OCI-M2 (cell line): ENCODE data around the gene BOLA2B.

Experiments used
- DNase-seq: peaks from one replicate; lab custom pipeline; 2025; ENCODE audit not compliant: unreplicated experiment; lab: John Stamatoyannopoulos, UW

Gene BOLA2B

GRCh38 chr16:30144917-30145316 is 48.5 kb downstream of the BOLA2B start:
- DNase-seq, result no peak

- DNase-seq, result no peak
Measured at GRCh38 chr16:30144017-30144416, 49.4 kb downstream of the BOLA2B start.

GRCh38 chr16:30143347-30143702 is 50.1 kb downstream of the BOLA2B start:
- DNase-seq, result no peak
